Uterus (tissue), 2 donors: Measurements from ENCODE around the gene SLC35F3.

ENCODE experiments used
- CTCF ChIP-seq, 4 experiments: fragments of 200-600 bp in 2 of 4; fragments of 450-650 bp in 2 of 4; sonication (generic) in 2 of 4; IDR thresholded peaks; one replicate each; pipeline ENCODE4 v1.5.1; 2016 to 2019; ENCODE audit warnings: antibody characterized with exemption in 4 of 4, mild to moderate bottlenecking in 2 of 4, moderate library complexity in 1 of 4
- POLR2A ChIP-seq, 2 donors: fragments of 450-650 bp; IDR thresholded peaks; one replicate each; pipeline ENCODE4 v1.6.1; 2016; ENCODE audit warnings: antibody characterized with exemption in 2 of 2, mild to moderate bottlenecking in 1 of 2, moderate library complexity in 1 of 2

DNA sequence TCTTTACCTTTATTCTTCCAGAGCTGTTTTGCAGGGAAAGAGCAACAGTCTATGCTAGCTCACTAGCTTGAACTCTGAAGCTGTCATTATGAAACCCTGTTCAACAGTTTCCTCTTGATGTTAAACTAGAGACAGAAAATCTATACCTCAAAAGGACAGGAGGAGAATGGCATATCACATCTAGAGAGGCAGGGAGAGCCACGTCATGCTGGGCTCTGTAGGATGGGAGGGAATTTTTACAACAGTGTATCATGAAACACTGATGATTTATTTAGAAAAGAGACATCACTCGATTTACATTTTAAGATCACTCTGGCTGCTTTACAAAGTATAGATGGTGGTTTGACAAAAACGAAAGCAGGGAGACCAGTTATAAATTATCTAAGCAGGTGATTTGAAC, 243.9 kb downstream of the SLC35F3 start:
- TF ChIP-seq CTCF (IDR thresholded peaks at IDR 0.05), result no peak
- no peak for TF ChIP-seq POLR2A (IDR thresholded peaks at IDR 0.05)
